GM08714 (cell line): Measurements from ENCODE around the gene MRTFA.
A peak's percentile ranks its signal among the peaks of the same experiment; 100 is the strongest.
"Not testable (repeated sequence)": the region's sequence is repeated elsewhere in the genome, so short reads cannot be mapped to it uniquely, and the experiment has no call there.

ENCODE experiments used
- H3K4me3 ChIP-seq: fragments of 200-500 bp; sonication (Bioruptor generic); 2 replicates; pipeline ENCODE4 v1.5.1; 2014; ENCODE audit warnings: mild to moderate bottlenecking, low read length, inconsistent platforms
- ZNF274 ChIP-seq: IDR thresholded peaks from 2 replicates; pipeline ENCODE4 v1.6.1; 2012; ENCODE audit warnings: mild to moderate bottlenecking, low read depth, low read length

Gene MRTFA

GRCh38 chr22:40636380-40637182, at the start of gene MRTFA:
Gene MRTFA, minus strand, starts transcription at chr22:40636719.
- H3K4me3 ChIP-seq = peak within 1 kb of the TSS; percentile 83
- TF ChIP-seq ZNF274 = no peak

- no peak overlapping the region for H3K4me3 ChIP-seq
- no peak for TF ChIP-seq ZNF274
These were observed 48.9 kb upstream of the MRTFA start for GRCh38 chr22:40685406-40685805.

GRCh38 chr22:40684728-40685127, 48.2 kb upstream of the MRTFA start:
- H3K4me3 ChIP-seq = no peak overlapping the region
- TF ChIP-seq ZNF274 = no peak

GRCh38 chr22:40681451-40681850, 44.9 kb upstream of the MRTFA start:
- no peak overlapping the region for H3K4me3 ChIP-seq
- no peak for TF ChIP-seq ZNF274

GRCh38 chr22:40680819-40681183, 44.3 kb upstream of the MRTFA start:
- TF ChIP-seq ZNF274 = no peak
- no peak overlapping the region for H3K4me3 ChIP-seq

GRCh38 chr22:40679964-40680818, 43.7 kb upstream of the MRTFA start:
- no peak for TF ChIP-seq ZNF274
- H3K4me3 ChIP-seq = no peak overlapping the region

GRCh38 chr22:40679249-40679963, 42.9 kb upstream of the MRTFA start, which contains the start of gene MCHR1:
Gene MCHR1, plus strand, starts transcription at chr22:40679484. Its CDS starts 169 bp downstream, at chr22:40679653.
- H3K4me3 ChIP-seq = no peak within 1 kb of the TSS
- no peak for TF ChIP-seq ZNF274

GRCh38 chr22:40678493-40679248, 42.2 kb upstream of the MRTFA start:
- H3K4me3 ChIP-seq = no peak overlapping the region
- TF ChIP-seq ZNF274 = no peak

GRCh38 chr22:40676644-40677043, 40.1 kb upstream of the MRTFA start:
- no peak overlapping the region for H3K4me3 ChIP-seq
- no peak for TF ChIP-seq ZNF274

GRCh38 chr22:40676166-40676565, 39.6 kb upstream of the MRTFA start:
- H3K4me3 ChIP-seq = not testable (repeated sequence)

GRCh38 chr22:40674274-40674673, 37.8 kb upstream of the MRTFA start:
- H3K4me3 ChIP-seq = no peak overlapping the region
- TF ChIP-seq ZNF274 = no peak

- H3K4me3 ChIP-seq = no peak overlapping the region
- no peak for TF ChIP-seq ZNF274
These were observed 36.5 kb upstream of the MRTFA start for GRCh38 chr22:40673017-40673416.

GRCh38 chr22:40671796-40672360, 35.4 kb upstream of the MRTFA start:
- no peak overlapping the region for H3K4me3 ChIP-seq

More at GRCh38 chr22:40671796-40672360, 35.4 kb upstream of the MRTFA start:
- TF ChIP-seq ZNF274 = no peak
